PC-9 (cell line): Measurements from ENCODE around the gene HABP2. TPM values are rescaled to one million over a fixed set of nuclear protein-coding genes. Genes with fewer than 3 reads are reported as not detected.

ENCODE experiments used
- BruUV-seq: library from RNA; stranded (reverse); fragments of 400-500 nt; replicated peaks from 2 replicates; lab custom pipeline; 2021; lab: Mats Ljungman, UMichigan
- CTCF ChIA-PET: fragments of 300-600 bp; sonication (Branson Sonifier 250); formaldehyde crosslinking; loops from one replicate; lab custom pipeline; 2022; ENCODE audit warnings: antibody characterized with exemption; lab: Charles Lee
- POLR2A ChIA-PET: fragments of 300-600 bp; sonication (Branson Sonifier 250); formaldehyde crosslinking; loops from one replicate; lab custom pipeline; 2022; ENCODE audit warnings: antibody characterized with exemption; ENCODE audit not compliant: unreplicated experiment; lab: Charles Lee
- DNase-seq, 2 experiments: peaks; one replicate each; pipeline versions ENCODE4 v3.0.0 to v3.0.0-alpha.2; 2015 to 2022; ENCODE audit warnings: mixed read lengths in 1 of 2
- H2AFZ ChIP-seq: fragments of 200-600 bp; sonication (generic); 2 replicates; pipeline ENCODE4 v1.8.1; 2017; ENCODE audit warnings: antibody characterized with exemption
- H3F3A ChIP-seq: fragments of 200-600 bp; sonication (generic); 2 replicates; pipeline ENCODE4 v1.8.1; 2017; ENCODE audit warnings: antibody characterized with exemption, mild to moderate bottlenecking, low read depth; ENCODE audit not compliant: insufficient read depth
- H3K27ac ChIP-seq: fragments of 200-600 bp; sonication (generic); 2 replicates; pipeline ENCODE4 v1.6.1; 2016; ENCODE audit warnings: mixed run types
- H3K27me3 ChIP-seq: fragments of 200-600 bp; sonication (generic); 2 replicates; pipeline ENCODE4 v1.6.1; 2016; ENCODE audit warnings: low read depth, mixed run types; ENCODE audit not compliant: insufficient read depth
- H3K36me3 ChIP-seq: fragments of 200-600 bp; sonication (generic); 2 replicates; pipeline ENCODE4 v1.6.1; 2016; ENCODE audit warnings: low read depth, mixed run types
- H3K4me1 ChIP-seq: fragments of 200-600 bp; sonication (generic); replicated peaks from 2 replicates; pipeline ENCODE4 v1.6.1; 2016; ENCODE audit warnings: mixed run types; ENCODE audit not compliant: insufficient read depth
- H3K4me2 ChIP-seq: fragments of 200-600 bp; sonication (generic); 2 replicates; pipeline ENCODE4 v1.6.1; 2017; ENCODE audit warnings: mixed run types
- H3K4me3 ChIP-seq: fragments of 200-600 bp; sonication (generic); 2 replicates; pipeline ENCODE4 v1.6.1; 2016; ENCODE audit warnings: mixed run types
- H3K79me2 ChIP-seq: fragments of 200-600 bp; sonication (generic); 2 replicates; pipeline ENCODE4 v1.6.1; 2017; ENCODE audit warnings: low read depth, mixed run types
- H3K9me2 ChIP-seq: fragments of 200-600 bp; sonication (generic); 2 replicates; pipeline ENCODE4 v1.8.1; 2017; ENCODE audit warnings: mild to moderate bottlenecking; ENCODE audit not compliant: insufficient read depth
- H3K9me3 ChIP-seq: fragments of 200-600 bp; sonication (generic); 2 replicates; pipeline ENCODE4 v1.8.1; 2016; ENCODE audit warnings: low read depth; ENCODE audit not compliant: insufficient read depth
- H4K20me1 ChIP-seq: fragments of 200-600 bp; sonication (generic); 2 replicates; pipeline ENCODE4 v1.8.1; 2017; ENCODE audit not compliant: insufficient read depth
- EZH2 ChIP-seq: fragments of 200-600 bp; sonication (generic); IDR thresholded peaks from 2 replicates; pipeline ENCODE4 v1.8.0; 2017; ENCODE audit warnings: antibody characterized with exemption, low read depth
- intact Hi-C: fragments of 100-400 bp; cut with micrococcal nuclease; formaldehyde crosslinking; loops from one replicate; pipeline ENCODE4 v1.10.0; 2022; ENCODE audit not compliant: unreplicated experiment
- total RNA-seq: library from RNA; stranded (reverse); gene quantifications from 2 replicates; pipeline ENCODE4 v1.2.3, GENCODE V29; 2021
- TF ChIP-seq, protein P1 (sequence below): fragments of 200-600 bp; sonication (generic); conservative IDR thresholded peaks from 2 replicates; pipeline ENCODE4 v1.6.1; 2017; ENCODE audit warnings: mixed run types, antibody characterized with exemption, mild to moderate bottlenecking, moderate library complexity

The HABP2 gene
- total RNA-seq, 1 experiment from 2014 or later = not detected

GRCh38 chr10:113529575-113529974 is 23.3 kb upstream of the HABP2 start:
- no peak for DNase-seq
- no peak for TF ChIP-seq EZH2
- TF ChIP-seq, protein P1, sequence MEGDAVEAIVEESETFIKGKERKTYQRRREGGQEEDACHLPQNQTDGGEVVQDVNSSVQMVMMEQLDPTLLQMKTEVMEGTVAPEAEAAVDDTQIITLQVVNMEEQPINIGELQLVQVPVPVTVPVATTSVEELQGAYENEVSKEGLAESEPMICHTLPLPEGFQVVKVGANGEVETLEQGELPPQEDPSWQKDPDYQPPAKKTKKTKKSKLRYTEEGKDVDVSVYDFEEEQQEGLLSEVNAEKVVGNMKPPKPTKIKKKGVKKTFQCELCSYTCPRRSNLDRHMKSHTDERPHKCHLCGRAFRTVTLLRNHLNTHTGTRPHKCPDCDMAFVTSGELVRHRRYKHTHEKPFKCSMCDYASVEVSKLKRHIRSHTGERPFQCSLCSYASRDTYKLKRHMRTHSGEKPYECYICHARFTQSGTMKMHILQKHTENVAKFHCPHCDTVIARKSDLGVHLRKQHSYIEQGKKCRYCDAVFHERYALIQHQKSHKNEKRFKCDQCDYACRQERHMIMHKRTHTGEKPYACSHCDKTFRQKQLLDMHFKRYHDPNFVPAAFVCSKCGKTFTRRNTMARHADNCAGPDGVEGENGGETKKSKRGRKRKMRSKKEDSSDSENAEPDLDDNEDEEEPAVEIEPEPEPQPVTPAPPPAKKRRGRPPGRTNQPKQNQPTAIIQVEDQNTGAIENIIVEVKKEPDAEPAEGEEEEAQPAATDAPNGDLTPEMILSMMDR = no peak
- Histone ChIP-seq H4K20me1 (no peaks in the 10 kb centered on the region), H3F3A (no peaks in the 10 kb centered on the region), H3K36me3 (no peaks in the 10 kb centered on the region), H3K4me3 (no peak overlapping the region), H3K4me1 (no peaks in the 10 kb centered on the region), H3K9me2 (no peaks in the 10 kb centered on the region), H3K27ac (no peak overlapping the region), H3K79me2 (no peaks in the 10 kb centered on the region), H2AFZ (no peak overlapping the region), H3K9me3 (no peaks in the 10 kb centered on the region), H3K27me3 (peaks cover 14% of the 10 kb centered on the region; the same call in 1 of the 2 replicates), H3K4me2 (no peak overlapping the region)
- no TSS peak for BruUV-seq
- intact Hi-C loops = no loop called here
- ChIA-PET POLR2A (no interaction called here), CTCF (no interaction called here)

GRCh38 chr10:113530476-113530875 is 22.4 kb upstream of the HABP2 start:
- no peak overlapping the region for H3K4me3 ChIP-seq
- H3K4me2 ChIP-seq = no peak overlapping the region
- no peaks in the 10 kb centered on the region for H3K9me3 ChIP-seq
- no peaks in the 10 kb centered on the region for H3K4me1 ChIP-seq
- POLR2A ChIA-PET = no interaction called here
- H3K36me3 ChIP-seq = no peaks in the 10 kb centered on the region
- no TSS peak for BruUV-seq
- intact Hi-C loops = no loop called here
- CTCF ChIA-PET = no interaction called here
- no peak overlapping the region for H2AFZ ChIP-seq
- H3K27ac ChIP-seq = no peak overlapping the region
- H3K9me2 ChIP-seq = no peaks in the 10 kb centered on the region
- no peaks in the 10 kb centered on the region for H3F3A ChIP-seq
- no peaks in the 10 kb centered on the region for H3K79me2 ChIP-seq
- no peaks in the 10 kb centered on the region for H4K20me1 ChIP-seq
- H3K27me3 ChIP-seq = peaks cover 14% of the 10 kb centered on the region; the same call in 1 of the 2 replicates
- no peak for DNase-seq
- no peak for TF ChIP-seq EZH2
- TF ChIP-seq, protein P1 = no peak

DNA sequence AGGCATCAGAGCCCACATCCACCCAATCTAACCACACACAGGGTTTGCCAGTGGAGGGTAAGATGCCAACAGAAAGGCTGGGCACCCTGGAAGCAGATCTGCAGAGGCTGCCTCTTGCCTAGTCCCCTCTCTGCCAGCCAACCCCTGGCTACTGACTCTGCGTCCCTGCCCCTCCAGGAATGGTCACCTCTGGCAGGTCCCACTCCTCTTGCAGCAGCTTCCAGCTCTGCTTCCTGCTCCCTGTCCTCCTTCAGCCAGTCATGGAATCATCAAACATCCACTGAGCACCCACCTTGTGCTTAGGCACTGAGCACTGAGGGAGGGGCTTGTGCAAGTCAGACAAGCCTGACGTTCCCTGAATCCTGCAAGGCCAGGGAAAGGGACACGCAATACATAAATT is 20.1 kb upstream of the HABP2 start:
- ChIA-PET CTCF (no interaction called here), POLR2A (no interaction called here)
- no peak for TF ChIP-seq EZH2
- TF ChIP-seq, protein P1 = no peak
- H3K4me1 ChIP-seq = no peaks in the 10 kb centered on the region
- no peaks in the 10 kb centered on the region for H3K36me3 ChIP-seq
- H4K20me1 ChIP-seq = no peaks in the 10 kb centered on the region
- DNase-seq = no peak
- BruUV-seq = no TSS peak
- no peak overlapping the region for H3K4me3 ChIP-seq
- H3K27ac ChIP-seq = no peak overlapping the region
- intact Hi-C loops = no loop called here
- H3K79me2 ChIP-seq = no peaks in the 10 kb centered on the region
- H3F3A ChIP-seq = no peaks in the 10 kb centered on the region
- no peaks in the 10 kb centered on the region for H3K9me3 ChIP-seq
- H2AFZ ChIP-seq = no peak overlapping the region
- no peak overlapping the region for H3K4me2 ChIP-seq
- no peaks in the 10 kb centered on the region for H3K9me2 ChIP-seq
- H3K27me3 ChIP-seq = peaks cover 27% of the 10 kb centered on the region
